Central memory CD4-positive, alpha-beta T cell (primary cell): Measurements from ENCODE around the gene CEP290.

Source experiments
- DNase-seq: peaks from one replicate; pipeline ENCODE4 v3.0.0; 2022
- total RNA-seq, 3 experiments: gene quantifications; one replicate each; lab custom pipeline; 2026; lab: John Stamatoyannopoulos, UW

Gene CEP290
- 53.8 to 82.8 (median 77.8) reads per million in 3 experiments for total RNA-seq

DNA sequence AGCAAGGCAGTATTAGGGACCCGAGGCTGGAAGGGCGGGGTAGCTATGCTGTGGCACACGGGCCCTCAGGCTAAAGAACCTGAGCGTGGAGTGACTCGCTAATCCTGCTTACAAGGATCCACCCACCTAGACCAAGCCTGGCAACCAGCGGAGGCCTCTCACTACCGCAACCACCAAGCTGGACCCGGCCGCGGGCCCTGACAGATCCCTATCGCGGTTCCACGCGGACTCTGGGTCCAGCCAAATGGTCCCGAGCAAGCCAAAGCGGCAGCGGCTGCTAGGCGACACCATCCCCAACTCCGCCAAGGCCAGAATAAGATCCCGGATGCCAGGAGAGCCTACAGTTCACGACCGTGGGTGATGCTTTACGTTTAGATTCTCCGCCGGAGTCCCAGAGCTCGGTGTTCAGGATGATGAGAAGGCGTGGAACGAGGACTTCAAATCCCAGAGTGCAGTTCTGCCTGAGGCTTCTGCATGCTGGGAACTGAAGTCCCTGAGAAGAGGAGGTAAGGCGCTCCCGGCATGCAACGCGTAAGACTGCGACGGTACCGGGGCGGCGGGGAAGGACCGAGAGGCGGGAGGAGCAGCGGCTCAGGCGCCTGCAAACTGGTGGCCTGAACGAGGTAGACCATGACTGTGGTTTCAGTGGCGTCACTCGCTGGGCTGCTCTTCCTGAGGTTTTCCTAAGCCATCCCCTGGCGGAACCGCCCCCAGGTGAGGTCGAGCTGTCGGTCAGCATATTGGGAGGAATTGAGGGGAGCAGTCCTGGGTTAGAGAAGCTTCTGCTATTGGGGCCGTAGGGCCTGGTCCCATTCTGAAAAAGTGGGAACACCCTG is at the start of gene CEP290, which contains the start of gene TMTC3:
TSS of gene CEP290 (minus strand) at position 315 of the 836 bp plus-strand sequence. CDS start 781 bp downstream, outside the sequence.
TSS of gene TMTC3 (plus strand) at position 534 of the 836 bp plus-strand sequence. CDS start 6,009 bp downstream, outside the sequence.
- peak; percentile 96 for DNase-seq

GRCh38 chr12:88188180-88188579 is 46.3 kb upstream of the CEP290 start:
- DNase-seq = no peak

GRCh38 chr12:88187571-88187970 is 45.7 kb upstream of the CEP290 start:
- no peak for DNase-seq

GRCh38 chr12:88185988-88186387 is 44.1 kb upstream of the CEP290 start:
- DNase-seq = no peak

DNA sequence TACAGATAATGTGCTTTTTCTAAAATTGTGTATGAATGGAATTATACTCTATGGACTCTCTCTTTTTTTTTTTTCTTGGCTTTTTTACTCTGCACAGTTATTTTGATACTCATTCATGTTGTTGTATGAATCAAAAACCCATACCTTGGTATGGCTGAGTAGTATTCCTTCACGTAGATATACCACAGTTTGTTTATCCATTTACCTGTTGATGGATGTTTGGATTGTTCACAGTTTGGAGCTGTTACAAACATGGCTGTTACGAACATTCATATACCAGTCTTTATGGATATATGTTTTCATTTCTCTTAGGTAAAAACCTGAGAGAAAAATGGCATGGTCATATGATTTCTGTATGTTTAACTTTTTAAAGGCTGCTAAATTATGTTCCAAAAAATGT is 43.4 kb upstream of the CEP290 start:
- DNase-seq = no peak

- DNase-seq = no peak
Observed at GRCh38 chr12:88184196-88184595, 42.3 kb upstream of the CEP290 start.

DNA sequence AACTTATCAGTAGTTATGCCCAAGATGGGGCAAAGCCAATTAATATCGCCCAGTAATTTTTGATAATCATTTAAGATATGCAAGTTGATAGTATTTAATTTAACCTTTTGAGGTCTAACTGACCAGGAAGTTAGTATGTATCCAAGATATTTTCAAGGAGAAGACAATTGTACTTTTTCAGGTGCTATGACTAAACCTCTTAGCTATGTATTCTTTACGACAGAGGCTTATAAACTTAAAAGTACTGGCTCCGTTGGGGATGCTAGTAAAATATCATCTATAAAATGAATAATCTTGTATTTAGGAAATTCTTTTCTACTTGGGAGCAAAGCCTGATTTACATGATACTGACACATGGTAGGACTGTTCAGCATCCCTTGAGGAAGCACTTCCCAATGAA is 40.5 kb upstream of the CEP290 start:
- DNase-seq = no peak

DNA sequence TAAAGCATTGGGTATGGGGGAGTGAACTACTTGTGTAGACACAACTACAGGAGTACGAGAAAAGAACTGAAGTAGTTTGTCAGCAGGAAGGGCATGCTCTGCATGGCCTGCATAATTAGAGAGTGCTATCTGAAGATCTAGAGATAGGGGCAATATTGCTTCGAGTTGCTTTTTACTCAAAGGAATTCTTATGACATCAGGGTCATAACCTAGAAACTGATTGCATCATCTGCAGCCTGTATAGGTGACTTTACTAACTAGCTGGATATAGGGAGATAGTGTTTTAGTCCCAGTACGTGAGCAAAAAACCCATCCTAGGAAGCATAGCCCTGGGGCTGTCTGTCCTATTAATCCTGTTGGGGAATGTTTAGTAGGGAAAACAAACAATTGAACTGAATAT is 40.0 kb upstream of the CEP290 start:
- no peak for DNase-seq

DNA sequence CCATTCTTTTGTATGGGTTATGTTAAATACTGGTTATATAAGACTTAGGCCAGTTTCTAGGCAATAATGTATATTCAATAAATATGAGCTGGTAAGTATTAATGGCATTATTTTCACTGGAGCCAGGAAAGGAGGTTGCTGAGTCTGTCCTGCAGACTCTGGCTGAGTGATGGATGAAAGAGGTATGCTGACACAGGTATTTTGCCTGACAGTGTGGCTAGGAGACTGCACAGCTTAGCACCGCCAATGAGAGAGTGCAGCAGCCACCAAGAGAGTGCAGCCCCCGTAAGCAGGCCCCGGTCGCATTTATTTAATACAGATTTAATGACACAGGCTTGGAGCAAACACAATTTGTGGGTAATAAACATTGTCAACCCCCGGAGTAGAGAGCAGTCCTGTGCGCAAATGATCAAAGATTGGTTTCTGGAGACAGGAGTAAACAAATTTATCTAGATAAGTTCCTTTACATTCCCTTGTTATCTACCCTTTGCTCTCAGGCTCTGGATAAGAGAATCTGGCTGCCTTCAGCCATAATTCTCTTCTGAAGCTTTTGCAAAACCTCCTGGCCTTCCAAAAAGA is 37.6 kb upstream of the CEP290 start:
- DNase-seq = no peak

GRCh38 chr12:88175544-88175943 is 33.7 kb upstream of the CEP290 start:
- no peak for DNase-seq

DNA sequence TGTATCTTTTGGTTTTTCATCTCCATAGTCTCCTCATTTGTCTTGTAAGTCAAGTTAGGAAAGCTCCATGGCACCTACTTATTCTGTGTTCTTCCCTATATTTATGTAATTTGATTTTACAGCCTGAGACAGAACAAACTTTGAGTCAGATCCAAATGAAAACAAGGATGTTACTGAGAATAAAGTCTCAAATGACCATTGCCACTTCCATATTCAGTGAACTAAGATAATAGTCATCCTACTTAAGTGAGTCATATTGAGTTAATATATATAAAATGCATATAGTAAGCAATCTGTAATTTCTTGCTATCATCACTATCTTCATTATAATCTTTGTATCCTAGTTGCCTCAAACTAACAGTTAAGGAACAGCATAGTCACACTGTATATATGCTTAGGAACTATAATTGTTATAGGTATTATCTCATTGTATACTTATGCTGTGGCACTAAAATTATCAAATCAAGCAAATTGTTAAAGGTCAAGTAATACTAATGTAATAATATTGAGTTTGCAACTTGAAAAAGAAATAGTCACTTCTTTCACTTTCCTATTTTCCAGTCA is 31.0 kb upstream of the CEP290 start:
- DNase-seq = no peak

GRCh38 chr12:88167384-88167783 is 25.5 kb upstream of the CEP290 start:
- DNase-seq = no peak

GRCh38 chr12:88166179-88166578 is 24.3 kb upstream of the CEP290 start:
- no peak for DNase-seq

GRCh38 chr12:88163371-88163770 is 21.5 kb upstream of the CEP290 start:
- no peak for DNase-seq

DNA sequence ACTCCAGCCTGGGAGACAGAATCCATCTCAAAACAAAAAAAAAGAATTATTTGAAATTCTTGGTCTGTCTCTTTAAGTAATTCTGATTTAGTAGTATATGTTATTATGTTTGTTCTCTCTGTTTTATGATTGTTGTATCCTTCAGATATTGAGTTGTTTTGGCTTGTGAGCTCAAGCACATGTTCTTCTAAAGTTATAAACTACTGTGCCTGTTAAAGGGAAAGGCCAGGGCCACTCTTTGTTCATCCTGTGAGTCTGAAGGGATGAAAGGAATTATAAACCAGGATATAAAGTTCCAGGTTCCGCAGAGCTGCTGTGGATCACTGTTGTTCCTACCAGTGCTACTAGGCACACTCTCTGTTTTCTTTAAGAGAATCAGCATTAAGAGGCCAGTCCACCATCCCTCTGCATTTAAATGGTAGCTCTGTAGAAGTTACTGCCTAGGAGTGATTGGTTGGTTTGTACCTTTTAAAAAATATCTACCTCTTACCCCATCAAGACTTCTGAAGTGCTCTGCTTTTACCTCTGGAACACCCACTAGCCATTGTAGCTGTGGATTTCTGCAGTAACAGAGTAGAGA is 14.3 kb upstream of the CEP290 start:
- no peak for DNase-seq

DNA sequence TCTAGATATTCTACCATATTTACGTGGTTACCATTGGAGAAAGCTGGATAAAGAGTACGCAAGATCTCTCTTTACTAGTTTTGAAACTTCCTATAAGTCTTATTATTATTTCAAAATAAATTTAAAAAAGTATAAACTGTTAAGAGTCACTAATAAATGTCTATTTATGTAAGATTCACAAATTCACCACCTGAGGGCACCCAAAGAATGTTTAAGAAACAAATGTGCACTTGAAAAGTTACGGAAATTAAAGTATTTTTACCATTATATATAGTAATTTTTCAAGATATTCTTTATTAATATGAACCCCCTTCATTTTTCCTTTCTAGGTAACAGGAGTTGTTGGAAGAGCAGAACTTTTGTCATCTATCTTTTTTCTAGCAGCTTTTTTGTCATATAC is 12.1 kb upstream of the CEP290 start:
- no peak for DNase-seq

DNA sequence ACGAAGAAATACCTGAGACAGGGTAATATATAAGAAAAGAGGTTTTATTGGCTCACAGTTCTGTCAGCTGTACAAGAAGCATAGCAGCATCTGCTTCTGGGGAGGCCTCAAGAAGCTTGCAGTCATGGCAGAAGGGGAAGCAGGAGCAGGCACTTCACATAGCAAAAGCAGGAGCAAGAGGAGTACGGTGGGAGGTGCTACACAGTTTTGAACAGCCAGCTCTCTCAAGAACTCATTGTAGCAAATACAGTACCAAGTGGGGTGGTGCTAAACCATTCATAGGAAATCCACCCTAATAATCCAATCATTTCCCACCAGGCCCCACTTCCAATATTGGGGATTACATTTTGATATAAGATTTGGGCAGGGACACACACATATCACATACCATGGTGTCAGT is 8.2 kb upstream of the CEP290 start:
- DNase-seq = no peak

- DNase-seq = no peak
Observed at GRCh38 chr12:88145567-88146505, 3.9 kb upstream of the CEP290 start.

DNA sequence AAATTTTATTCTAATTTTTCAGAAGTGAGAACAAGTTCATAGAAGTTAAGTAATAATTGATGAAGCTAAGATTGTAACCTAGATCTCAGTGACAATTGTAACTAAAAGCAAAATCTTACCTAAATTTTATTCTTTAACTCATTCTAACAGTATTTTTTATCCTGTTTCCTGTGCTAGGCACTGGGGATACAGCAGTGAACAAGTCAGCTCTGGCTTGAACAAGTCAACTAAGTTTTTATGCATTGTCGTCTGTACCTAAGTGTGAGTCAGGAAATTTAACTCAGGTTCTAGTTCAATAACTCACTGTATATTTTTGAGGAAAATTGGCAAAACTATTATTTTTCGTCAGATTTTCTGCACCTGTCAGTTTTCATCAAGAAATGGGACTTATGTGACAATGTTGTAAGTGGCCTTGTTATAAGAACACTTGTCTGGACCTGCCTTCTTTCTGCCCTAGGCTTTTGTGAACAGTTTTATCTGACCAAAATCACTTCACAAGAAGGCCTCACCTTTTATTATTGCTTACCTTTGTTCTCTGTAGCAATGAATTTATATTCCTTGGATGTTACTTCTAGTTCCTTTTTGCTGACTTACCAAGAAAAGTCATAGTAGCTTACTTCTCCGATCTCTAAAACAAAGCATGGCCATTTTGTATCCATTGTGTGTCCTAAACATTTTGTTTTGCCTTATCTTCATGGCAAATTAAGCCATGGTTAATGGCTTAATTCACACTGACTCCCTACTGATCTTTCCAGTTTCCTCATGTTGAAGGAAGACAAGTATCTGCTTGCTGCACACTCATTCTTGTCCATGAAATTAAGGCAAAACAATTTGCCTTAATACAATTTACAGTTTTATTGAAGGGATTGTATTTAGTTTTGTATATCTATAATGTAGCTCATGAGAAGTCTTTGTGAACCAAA is 2.9 kb upstream of the CEP290 start:
- no peak for DNase-seq

GRCh38 chr12:88144037-88144436 is 2.1 kb upstream of the CEP290 start:
- DNase-seq = no peak

DNA sequence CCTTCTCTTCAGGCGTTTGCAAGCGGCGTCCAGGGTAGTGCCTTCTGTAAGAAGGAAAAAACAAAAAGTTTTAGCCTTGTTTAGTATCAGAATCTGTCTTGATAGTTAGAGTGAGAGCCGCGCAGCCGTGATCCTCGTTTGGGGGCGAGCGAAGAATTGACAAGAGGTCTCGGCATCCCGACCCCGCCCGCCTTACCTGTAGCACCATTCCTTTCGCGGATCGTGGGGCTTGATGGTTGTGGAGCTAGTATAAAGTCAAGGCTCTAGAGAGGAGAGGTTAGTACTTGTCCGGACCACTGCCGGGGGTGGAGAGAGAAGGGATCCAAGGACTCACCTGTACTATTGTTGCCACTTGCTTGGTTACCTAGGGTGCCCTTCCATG is 713 bp upstream of the CEP290 start:
- DNase-seq = no peak
